ENCODE results near the gene ARID2.

DNA sequence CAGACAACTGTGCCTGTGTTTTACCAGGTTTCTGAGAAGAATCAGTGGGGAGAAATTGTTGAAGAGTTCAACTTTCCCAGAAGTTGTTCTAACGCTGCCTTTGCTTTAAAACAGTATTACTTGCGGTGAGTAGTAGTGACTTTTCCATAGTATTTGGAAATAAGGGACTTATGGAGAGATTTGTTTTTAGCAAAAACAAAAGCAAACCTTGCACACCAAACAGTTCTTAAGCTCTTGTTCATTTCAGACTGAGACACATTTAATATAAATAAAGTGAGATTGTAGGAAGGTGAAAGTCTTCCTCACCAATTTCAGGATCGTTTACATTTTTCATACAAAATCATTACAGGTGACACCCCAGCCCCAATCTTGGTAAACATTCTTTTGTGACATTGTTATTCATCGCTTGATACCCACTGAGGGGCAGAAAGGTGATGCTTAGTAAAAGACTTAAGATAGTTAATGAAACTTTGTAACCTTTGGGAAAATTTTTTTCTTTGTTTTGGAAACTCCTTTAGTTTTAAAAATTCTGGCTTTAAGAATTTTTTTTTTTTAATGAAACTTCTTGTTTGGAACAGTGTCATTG lies 1.8 kb downstream of the ARID2 start:
- no peak for TF ChIP-seq CTCF (IDR thresholded peaks at IDR 0.05)
- TF ChIP-seq POLR2AphosphoS5 (IDR thresholded peaks at IDR 0.05): no peak
- TF ChIP-seq EP300 (IDR thresholded peaks at IDR 0.05): no peak
